Esophagus muscularis mucosa (tissue), 4 donors: Measurements from ENCODE around the gene NGFR. TPM values are rescaled to one million over a fixed set of nuclear protein-coding genes. Genes with fewer than 3 reads are reported as not detected.

Experiments
- DNase-seq: peaks from one replicate; pipeline ENCODE4 v3.0.0-alpha.2; 2017; ENCODE audit errors: extremely low spot score
- H3K27ac ChIP-seq, 4 donors: fragments of 200-600 bp; sonication (generic); replicated peaks in 1 of 4; 1 replicate in 3 of 4; 2 replicates in 1 of 4; pipeline ENCODE4 v1.5.1; 2016 to 2019; ENCODE audit warnings: mild to moderate bottlenecking in 1 of 4
- H3K27me3 ChIP-seq, 4 donors: fragments of 200-600 bp; sonication (generic); one replicate each; pipeline versions ENCODE4 v1.5.1 to v1.6.0; 2016 to 2019
- H3K36me3 ChIP-seq, 4 donors: fragments of 200-600 bp; sonication (generic); one replicate each; pipeline ENCODE4 v1.5.1; 2016 to 2019
- H3K4me1 ChIP-seq, 4 donors: fragments of 200-600 bp; sonication (generic); one replicate each; pipeline ENCODE4 v1.5.1; 2016 to 2019
- H3K4me3 ChIP-seq, 4 donors: fragments of 200-600 bp; sonication (generic); 1 replicate in 2 of 4; 2 replicates in 2 of 4; pipeline ENCODE4 v1.5.1; 2016 to 2019; ENCODE audit warnings: mild to moderate bottlenecking in 4 of 4, moderate library complexity in 1 of 4
- H3K9me3 ChIP-seq, 4 donors: fragments of 200-600 bp; sonication (generic); 1 replicate in 3 of 4; 2 replicates in 1 of 4; pipeline ENCODE4 v1.5.1; 2016 to 2019
- EP300 ChIP-seq: sonication (generic); formaldehyde crosslinking; IDR thresholded peaks from one replicate; pipeline ENCODE4 v1.6.1; 2017; ENCODE audit warnings: antibody characterized with exemption
- POLR2A ChIP-seq: fragments of 450-650 bp; IDR thresholded peaks from one replicate; pipeline ENCODE4 v1.6.1; 2017; ENCODE audit warnings: antibody characterized with exemption, moderate library complexity, mild to moderate bottlenecking, low read depth
- POLR2AphosphoS5 ChIP-seq, 2 donors: sonication (generic); formaldehyde crosslinking; IDR thresholded peaks; one replicate each; pipeline ENCODE4 v1.6.1; 2017; ENCODE audit warnings: antibody characterized with exemption in 2 of 2
- WGBS: methylation state at CpG from one replicate; pipeline ENCODE4 v1.1.5; 2018; 5-methylcytosine and 5-hydroxymethylcytosine counted together
- intact Hi-C: fragments of 100-400 bp; cut with DNase I; formaldehyde crosslinking; loops from one replicate; pipeline ENCODE4 v1.15.1; 2023
- total RNA-seq, 4 donors: library from RNA; depleted of rRNA; stranded (reverse); fragments of >200 nt; gene quantifications; one replicate each; pipeline versions ENCODE4 v1.1.0 to v1.2.1, GENCODE V29; 2016
- TF ChIP-seq, protein P1 (sequence below), 3 experiments: fragments of 200-600 bp in 2 of 3; fragments of 450-650 bp in 1 of 3; sonication (generic) in 2 of 3; IDR thresholded peaks; one replicate each; pipeline ENCODE4 v1.5.1; 2017 to 2019; ENCODE audit warnings: antibody characterized with exemption in 3 of 3, mild to moderate bottlenecking in 2 of 3, moderate library complexity in 1 of 3

The NGFR gene
- total RNA-seq, 4 donors from 2014 or later, result 12.9 to 31.6 (median 22.6) TPM

DNA sequence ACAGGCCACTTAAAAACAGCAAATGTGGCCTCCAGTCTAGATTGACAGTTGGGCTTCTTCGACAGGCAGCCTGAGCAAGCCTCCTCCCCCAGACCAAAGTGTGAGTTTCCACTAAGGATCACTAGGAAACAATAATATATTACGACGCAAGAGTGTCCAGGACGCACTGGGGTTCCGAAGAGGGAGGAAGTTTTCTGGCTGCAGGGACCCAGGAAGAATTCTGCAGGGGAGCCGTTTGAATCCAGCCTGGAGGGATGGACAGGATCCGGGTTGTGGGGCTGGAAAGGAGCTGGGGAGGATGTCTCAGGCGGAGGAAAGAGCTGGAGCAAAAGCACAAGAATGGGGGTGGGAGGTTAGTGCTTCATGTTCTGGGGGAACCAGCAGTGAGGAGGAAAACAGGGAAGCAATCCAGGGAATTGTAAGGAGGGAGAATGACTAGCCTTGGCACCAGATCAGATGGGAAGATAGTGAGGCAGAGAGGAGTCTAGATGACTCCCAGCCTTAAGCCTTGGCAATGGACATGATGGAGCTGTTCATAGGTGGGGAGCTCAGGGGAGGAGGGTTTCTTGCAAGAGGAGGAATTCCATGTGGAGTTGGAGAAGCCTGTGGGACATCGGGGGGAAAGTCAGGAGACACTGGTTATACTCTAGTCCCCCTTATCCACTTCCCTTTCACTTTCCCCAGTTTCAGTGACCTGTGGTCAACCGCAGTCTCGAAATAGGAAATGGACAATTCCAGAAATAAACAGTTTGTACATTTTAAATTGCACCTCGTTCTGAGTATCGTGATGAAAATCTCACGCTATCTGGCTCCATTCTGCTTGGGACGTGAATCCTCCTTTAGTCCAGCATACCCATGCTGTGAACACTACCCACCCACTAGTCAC lies 26.6 kb downstream of the NGFR start:
- peak overlapping the region in 1 of 4 donors; percentile 33 for H3K27ac ChIP-seq
- 67% methylated on average over 15 of the region's 15 CpGs for WGBS
- DNase-seq, result no peak

DNA sequence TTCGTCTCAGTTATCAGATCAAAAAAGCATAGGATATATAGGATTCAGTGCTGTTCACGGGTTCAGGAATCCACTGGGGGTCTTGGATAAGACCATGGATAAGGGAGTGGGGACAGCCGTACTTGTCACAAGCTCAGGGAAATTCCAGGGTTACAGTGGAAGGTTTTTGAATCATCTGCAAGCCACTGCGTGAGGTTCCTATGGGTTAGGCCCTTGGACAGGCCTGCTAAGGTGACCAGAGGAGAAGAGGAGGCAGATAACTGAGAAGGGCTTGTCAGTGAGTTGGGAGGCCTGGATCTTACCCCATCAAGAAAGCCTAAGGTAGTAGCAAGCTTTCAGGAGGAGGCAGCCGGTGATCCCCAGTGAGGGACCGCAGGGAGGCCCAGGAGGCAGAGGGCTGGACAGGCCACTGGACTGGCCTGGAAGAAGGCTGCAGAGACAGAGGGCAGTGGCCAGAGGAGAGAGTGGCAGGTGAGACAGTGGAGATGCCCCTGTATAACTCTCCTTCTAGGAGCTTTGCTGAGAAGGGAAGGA lies 27.3 kb downstream of the NGFR start:
- Histone ChIP-seq H3K27ac (peak overlapping the region in 1 of 4 donors; percentile 33), H3K9me3 (no peaks in the 10 kb centered on the region), H3K36me3 (no peaks in the 10 kb centered on the region), H3K27me3 (peaks cover 0 to 14% (median 0%) of the 10 kb centered on the region in 4 donors), H3K4me1 (peaks cover 0 to 19% (median 0%) of the 10 kb centered on the region in 4 donors), H3K4me3 (no peak overlapping the region)
- WGBS, result 97% methylated on average over 6 of the region's 6 CpGs
- TF ChIP-seq POLR2AphosphoS5 (IDR thresholded peaks at IDR 0.05) (no peak), POLR2A (no peak), EP300 (no peak)
- TF ChIP-seq, protein P1, sequence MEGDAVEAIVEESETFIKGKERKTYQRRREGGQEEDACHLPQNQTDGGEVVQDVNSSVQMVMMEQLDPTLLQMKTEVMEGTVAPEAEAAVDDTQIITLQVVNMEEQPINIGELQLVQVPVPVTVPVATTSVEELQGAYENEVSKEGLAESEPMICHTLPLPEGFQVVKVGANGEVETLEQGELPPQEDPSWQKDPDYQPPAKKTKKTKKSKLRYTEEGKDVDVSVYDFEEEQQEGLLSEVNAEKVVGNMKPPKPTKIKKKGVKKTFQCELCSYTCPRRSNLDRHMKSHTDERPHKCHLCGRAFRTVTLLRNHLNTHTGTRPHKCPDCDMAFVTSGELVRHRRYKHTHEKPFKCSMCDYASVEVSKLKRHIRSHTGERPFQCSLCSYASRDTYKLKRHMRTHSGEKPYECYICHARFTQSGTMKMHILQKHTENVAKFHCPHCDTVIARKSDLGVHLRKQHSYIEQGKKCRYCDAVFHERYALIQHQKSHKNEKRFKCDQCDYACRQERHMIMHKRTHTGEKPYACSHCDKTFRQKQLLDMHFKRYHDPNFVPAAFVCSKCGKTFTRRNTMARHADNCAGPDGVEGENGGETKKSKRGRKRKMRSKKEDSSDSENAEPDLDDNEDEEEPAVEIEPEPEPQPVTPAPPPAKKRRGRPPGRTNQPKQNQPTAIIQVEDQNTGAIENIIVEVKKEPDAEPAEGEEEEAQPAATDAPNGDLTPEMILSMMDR (IDR thresholded peaks at IDR 0.05), result no peak
- intact Hi-C loops, result no loop called here
- DNase-seq, result no peak

More for the DNA sequence above, 26.6 kb downstream of the NGFR start:
- Histone ChIP-seq H3K4me3 (no peak overlapping the region), H3K4me1 (peaks cover 0 to 21% (median 1%) of the 10 kb centered on the region in 4 donors), H3K36me3 (no peaks in the 10 kb centered on the region), H3K27me3 (peaks cover 0 to 14% (median 0%) of the 10 kb centered on the region in 4 donors), H3K9me3 (no peaks in the 10 kb centered on the region)
- intact Hi-C loops, result no loop called here
- TF ChIP-seq POLR2AphosphoS5 (IDR thresholded peaks at IDR 0.05), result no peak
- TF ChIP-seq POLR2A, result no peak
- TF ChIP-seq EP300, result no peak
- TF ChIP-seq, protein P1 (IDR thresholded peaks at IDR 0.05), result no peak

DNA sequence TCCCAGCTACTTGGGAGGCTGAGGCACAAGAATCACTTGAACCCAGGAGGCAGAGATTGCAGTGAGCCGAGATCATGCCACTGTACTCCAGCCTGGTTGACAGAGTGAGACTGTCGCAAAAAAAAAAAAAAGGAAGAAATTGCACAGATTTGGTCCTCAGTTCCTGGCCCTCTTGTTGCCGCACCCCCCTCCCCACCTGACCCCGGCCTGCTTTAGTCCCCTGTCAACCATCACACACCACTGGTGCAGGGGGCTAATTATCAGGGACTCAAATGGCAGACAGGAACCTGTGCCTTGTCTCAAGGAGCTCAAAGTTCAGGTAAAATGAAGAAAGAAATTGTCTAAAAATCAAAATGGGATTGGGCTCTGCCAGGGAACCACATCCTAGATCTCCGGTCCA lies 28.1 kb downstream of the NGFR start:
- TF ChIP-seq POLR2A (no peak), POLR2AphosphoS5 (IDR thresholded peaks at IDR 0.05) (no peak), EP300 (no peak)
- TF ChIP-seq, protein P1 (IDR thresholded peaks at IDR 0.05), result no peak
- no peak for DNase-seq
- intact Hi-C loops, result no loop called here

DNA sequence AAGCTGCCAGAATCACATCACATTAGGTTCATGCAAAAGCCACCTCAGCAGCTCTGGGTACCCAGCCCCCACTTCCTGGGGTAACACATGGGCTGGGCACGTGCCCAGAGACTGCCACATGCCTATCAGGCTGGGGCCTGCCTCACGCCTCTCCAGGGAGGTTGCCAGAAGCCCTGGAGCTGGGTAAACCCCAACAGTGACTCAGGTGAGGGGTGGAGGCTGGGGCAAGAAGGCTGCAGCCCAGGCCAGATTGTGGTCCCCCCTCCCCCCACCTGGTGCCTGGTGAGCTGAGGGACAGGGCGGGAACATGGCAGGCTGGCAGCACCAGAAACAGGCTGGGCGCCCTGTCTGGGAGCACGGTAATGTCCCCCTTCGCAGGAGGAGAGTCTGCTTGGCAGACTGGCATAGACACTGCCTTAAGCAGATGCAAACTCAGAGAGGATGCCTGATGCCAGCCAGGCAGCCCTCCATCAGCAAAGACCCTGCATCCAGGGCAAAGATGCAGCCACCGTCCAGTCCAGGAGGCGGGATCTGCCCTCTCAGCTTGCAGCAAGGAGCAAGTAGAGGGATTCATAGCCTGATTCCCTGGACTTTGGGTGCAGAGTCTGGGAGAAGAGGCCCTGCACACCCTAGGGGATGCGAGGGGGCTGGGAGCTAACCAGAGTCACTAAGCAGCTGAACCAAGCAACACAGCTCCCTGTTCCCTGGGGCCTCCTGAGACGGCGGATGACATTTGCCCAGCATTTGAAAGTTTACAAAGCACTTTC lies 28.8 kb downstream of the NGFR start:
- Histone ChIP-seq H3K9me3 (no peaks in the 10 kb centered on the region), H3K4me3 (no peak overlapping the region), H3K27me3 (peaks cover 0 to 14% (median 0%) of the 10 kb centered on the region in 4 donors), H3K36me3 (no peaks in the 10 kb centered on the region), H3K27ac (no peak overlapping the region), H3K4me1 (peaks cover 0 to 19% (median 0%) of the 10 kb centered on the region in 4 donors)
- DNase-seq, result no peak
- intact Hi-C loops, result no loop called here
- WGBS, result 87% methylated on average over 9 of the region's 11 CpGs
- TF ChIP-seq POLR2A (no peak), EP300 (no peak)
- TF ChIP-seq, protein P1 (IDR thresholded peaks at IDR 0.05), result no peak

More for the DNA sequence above, 28.1 kb downstream of the NGFR start:
- H3K27ac ChIP-seq, result no peak overlapping the region
- no peak overlapping the region for H3K4me3 ChIP-seq
- 84% methylated on average over 5 of the region's 5 CpGs for WGBS
- peaks cover 0 to 14% (median 0%) of the 10 kb centered on the region in 4 donors for H3K27me3 ChIP-seq
- no peaks in the 10 kb centered on the region for H3K36me3 ChIP-seq
- peaks cover 0 to 19% (median 0%) of the 10 kb centered on the region in 4 donors for H3K4me1 ChIP-seq
- H3K9me3 ChIP-seq, result no peaks in the 10 kb centered on the region
